Glutamatergic neuron (in vitro differentiated cells): ENCODE data around the gene CYFIP2. TPM values are rescaled to one million over a fixed set of nuclear protein-coding genes. Genes with fewer than 3 reads are reported as not detected.

Experiments
- DNase-seq: peaks from one replicate; pipeline ENCODE4 v3.0.0; 2022
- H3K27ac Mint-ChIP-seq: one replicate; pipeline ENCODE4 v1.8.0; 2020; ENCODE audit warnings: mild to moderate bottlenecking, mixed read lengths, inconsistent platforms; ENCODE audit not compliant: unreplicated experiment
- H3K27me3 Mint-ChIP-seq: one replicate; pipeline ENCODE4 v1.8.0; 2020; ENCODE audit warnings: mild to moderate bottlenecking, moderate library complexity, mixed read lengths, inconsistent platforms; ENCODE audit not compliant: unreplicated experiment
- H3K36me3 Mint-ChIP-seq: one replicate; pipeline ENCODE4 v1.8.0; 2020; ENCODE audit warnings: mild to moderate bottlenecking, mixed read lengths, inconsistent platforms; ENCODE audit not compliant: unreplicated experiment
- H3K4me1 Mint-ChIP-seq: one replicate; pipeline ENCODE4 v1.8.0; 2020; ENCODE audit warnings: mild to moderate bottlenecking, low read depth, mixed read lengths, inconsistent platforms; ENCODE audit not compliant: unreplicated experiment
- H3K4me3 Mint-ChIP-seq: one replicate; pipeline ENCODE4 v1.8.0; 2020; ENCODE audit warnings: mild to moderate bottlenecking, mixed read lengths, inconsistent platforms; ENCODE audit not compliant: unreplicated experiment
- H3K9me3 Mint-ChIP-seq: one replicate; pipeline ENCODE4 v1.8.0; 2020; ENCODE audit warnings: mild to moderate bottlenecking, moderate library complexity, mixed read lengths, inconsistent platforms; ENCODE audit not compliant: unreplicated experiment
- total RNA-seq: library from RNA; stranded (reverse); fragmentation: NEBNext Ultra II Directional; extraction: Animal tissue kit (Norgen Biotek cat#: 25700); gene quantifications from one replicate; pipeline ENCODE4 v1.2.1, GENCODE V29; 2021; ENCODE audit not compliant: unreplicated experiment
- TF ChIP-seq, protein P1 (sequence below): fragments of 200-600 bp; sonication (generic); IDR thresholded peaks from one replicate; pipeline ENCODE4 v1.5.0; 2021; ENCODE audit not compliant: partially characterized antibody, unreplicated experiment

Gene CYFIP2
- total RNA-seq, 1 donor from 2014 or later: 120 TPM

DNA sequence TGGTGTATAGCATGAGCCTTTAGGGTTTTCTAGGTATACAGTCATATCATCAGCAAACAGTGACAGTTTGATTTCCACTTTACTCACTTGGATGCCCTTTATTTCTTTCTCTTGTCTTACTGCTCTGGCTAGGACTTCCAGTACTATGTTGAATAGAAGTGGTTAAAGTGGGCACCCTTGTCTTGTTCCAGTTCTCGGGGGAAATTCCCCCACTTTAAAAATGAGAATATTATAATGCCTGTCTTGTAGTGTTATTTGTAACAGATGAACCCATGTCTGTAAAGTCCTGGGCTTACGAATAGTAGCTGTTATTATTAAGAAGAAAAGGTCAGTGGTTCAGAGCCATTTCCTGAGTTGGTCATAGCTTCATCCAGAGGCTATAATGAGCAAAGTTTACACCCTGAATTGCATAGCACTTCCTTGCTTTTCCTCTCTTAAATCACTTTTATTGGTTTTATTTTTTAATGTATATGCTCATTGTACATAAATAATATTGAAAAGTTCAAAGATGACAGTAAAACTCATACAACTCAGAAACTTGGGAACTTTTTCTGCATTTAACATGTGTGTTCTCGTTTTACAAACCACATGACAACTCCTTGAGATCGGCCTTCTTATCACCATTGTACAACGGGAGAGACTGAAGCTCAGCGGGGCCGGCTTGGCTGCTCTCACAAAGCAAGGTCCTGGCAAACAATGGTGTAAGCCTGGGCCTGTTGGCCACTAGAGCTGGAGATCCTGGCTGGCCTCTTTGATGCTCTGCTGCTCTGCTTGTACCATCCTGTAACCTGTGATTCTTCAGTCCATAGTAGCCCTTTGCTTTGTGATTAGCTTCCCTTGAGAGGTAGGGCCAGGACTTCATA is 85.2 kb downstream of the CYFIP2 start:
- H3K36me3 Mint-ChIP-seq: no peaks in the 10 kb centered on the region
- DNase-seq: no peak
- H3K27ac Mint-ChIP-seq: no peak overlapping the region
- H3K9me3 Mint-ChIP-seq: no peaks in the 10 kb centered on the region
- H3K4me1 Mint-ChIP-seq: no peaks in the 10 kb centered on the region
- H3K27me3 Mint-ChIP-seq: no peaks in the 10 kb centered on the region
- no peak overlapping the region for H3K4me3 Mint-ChIP-seq
- TF ChIP-seq, protein P1, sequence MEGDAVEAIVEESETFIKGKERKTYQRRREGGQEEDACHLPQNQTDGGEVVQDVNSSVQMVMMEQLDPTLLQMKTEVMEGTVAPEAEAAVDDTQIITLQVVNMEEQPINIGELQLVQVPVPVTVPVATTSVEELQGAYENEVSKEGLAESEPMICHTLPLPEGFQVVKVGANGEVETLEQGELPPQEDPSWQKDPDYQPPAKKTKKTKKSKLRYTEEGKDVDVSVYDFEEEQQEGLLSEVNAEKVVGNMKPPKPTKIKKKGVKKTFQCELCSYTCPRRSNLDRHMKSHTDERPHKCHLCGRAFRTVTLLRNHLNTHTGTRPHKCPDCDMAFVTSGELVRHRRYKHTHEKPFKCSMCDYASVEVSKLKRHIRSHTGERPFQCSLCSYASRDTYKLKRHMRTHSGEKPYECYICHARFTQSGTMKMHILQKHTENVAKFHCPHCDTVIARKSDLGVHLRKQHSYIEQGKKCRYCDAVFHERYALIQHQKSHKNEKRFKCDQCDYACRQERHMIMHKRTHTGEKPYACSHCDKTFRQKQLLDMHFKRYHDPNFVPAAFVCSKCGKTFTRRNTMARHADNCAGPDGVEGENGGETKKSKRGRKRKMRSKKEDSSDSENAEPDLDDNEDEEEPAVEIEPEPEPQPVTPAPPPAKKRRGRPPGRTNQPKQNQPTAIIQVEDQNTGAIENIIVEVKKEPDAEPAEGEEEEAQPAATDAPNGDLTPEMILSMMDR: no peak

DNA sequence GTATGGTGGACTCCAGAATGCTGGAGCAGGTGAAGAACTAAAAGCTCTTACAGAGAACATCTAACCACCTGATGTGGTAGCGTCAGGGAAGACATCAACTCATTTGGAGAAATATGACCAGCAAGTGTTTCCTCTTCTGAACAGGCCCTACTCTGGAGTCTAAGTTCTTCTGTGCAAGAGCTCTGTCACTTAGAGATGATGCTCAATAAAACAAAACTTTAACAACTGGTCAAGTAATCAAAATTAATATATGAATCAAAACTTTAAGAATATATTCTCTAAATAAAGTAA is 85.8 kb downstream of the CYFIP2 start:
- H3K4me1 Mint-ChIP-seq: no peaks in the 10 kb centered on the region
- H3K9me3 Mint-ChIP-seq: no peaks in the 10 kb centered on the region
- H3K27ac Mint-ChIP-seq: no peak overlapping the region
- TF ChIP-seq, protein P1: no peak
- no peak for DNase-seq
- no peak overlapping the region for H3K4me3 Mint-ChIP-seq
- H3K36me3 Mint-ChIP-seq: no peaks in the 10 kb centered on the region
- no peaks in the 10 kb centered on the region for H3K27me3 Mint-ChIP-seq

DNA sequence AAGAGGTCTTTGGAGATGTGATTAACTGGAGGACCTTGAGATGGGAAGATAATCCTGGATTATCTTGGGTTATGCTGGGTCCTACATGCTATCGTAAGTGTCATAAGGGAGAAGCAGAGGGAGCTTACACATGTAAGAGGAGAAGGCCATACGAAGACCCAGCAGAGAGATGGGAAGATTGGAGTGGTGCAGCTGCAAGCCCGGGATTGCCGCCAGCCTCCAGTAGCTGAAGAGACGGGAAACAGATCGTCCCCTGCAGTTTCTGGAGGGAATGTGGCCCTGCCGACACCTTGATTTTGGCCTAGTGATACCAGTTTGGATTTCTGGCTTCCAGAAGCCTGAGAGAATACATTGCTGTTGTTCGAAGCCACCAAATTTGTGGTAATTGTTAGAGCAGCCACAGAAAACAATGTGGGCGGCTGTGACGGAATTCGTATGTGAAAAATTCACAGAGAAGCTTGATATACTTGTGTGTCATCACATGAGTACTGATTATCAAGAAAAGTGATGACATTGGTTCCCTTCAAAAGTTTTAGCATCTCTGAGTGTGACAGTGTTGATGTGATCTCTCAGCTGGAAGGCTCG is 86.9 kb downstream of the CYFIP2 start:
- no peak for DNase-seq
- Mint-ChIP-seq H3K9me3 (no peaks in the 10 kb centered on the region), H3K27me3 (no peaks in the 10 kb centered on the region), H3K27ac (no peak overlapping the region), H3K4me1 (no peaks in the 10 kb centered on the region), H3K4me3 (no peak overlapping the region), H3K36me3 (no peaks in the 10 kb centered on the region)
- TF ChIP-seq, protein P1: no peak

DNA sequence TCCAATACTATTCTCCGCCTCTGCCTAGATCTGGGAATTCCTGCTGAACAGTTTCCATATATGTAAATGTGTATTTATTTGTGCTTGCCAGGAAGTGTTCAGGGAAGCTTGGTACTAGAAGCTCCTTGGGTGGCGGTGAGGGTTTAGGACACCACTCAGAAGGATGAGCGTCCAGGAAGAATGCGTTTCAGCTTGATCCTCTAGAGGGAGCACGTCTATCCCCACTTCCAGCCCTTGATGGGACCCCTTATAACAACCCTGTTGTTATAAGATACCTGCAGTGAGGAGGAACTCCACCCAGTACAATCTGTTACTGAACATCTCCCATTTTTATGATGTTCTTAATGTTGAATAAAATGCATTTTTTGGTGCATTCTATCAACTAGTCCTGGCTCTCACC is 88.9 kb downstream of the CYFIP2 start:
- DNase-seq: no peak
- TF ChIP-seq, protein P1: peak; percentile 53
- H3K4me3 Mint-ChIP-seq: no peak overlapping the region

DNA sequence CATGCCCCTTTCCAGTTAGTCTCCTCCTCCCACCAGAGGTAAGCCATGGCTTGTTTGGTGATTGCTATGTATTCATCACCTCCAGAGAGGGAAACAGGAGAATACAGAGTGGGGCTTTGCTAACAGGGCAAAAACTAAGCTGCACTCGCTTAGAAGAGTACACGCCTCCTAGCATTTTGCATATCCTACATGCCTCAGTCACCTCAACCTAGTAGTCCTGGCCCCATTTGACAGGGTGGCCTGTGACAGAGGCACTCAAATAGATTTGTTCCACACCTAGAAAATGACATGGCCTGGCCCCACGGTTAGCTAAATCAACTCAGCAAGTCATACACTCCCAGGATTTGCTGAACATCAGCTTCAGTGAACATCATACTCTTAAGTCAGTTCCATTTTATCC is 90.7 kb downstream of the CYFIP2 start:
- no peak for DNase-seq
- peaks cover 4% of the 10 kb centered on the region for H3K4me1 Mint-ChIP-seq
- H3K27ac Mint-ChIP-seq: no peak overlapping the region
- H3K4me3 Mint-ChIP-seq: no peak overlapping the region
- H3K27me3 Mint-ChIP-seq: peaks cover 1% of the 10 kb centered on the region
- peaks cover 5% of the 10 kb centered on the region for H3K36me3 Mint-ChIP-seq
- peaks cover 3% of the 10 kb centered on the region for H3K9me3 Mint-ChIP-seq
- TF ChIP-seq, protein P1: no peak

More for the DNA sequence above, 88.9 kb downstream of the CYFIP2 start:
- H3K36me3 Mint-ChIP-seq: peaks cover 5% of the 10 kb centered on the region
- no peaks in the 10 kb centered on the region for H3K27me3 Mint-ChIP-seq
- no peak overlapping the region for H3K27ac Mint-ChIP-seq
- peaks cover 3% of the 10 kb centered on the region for H3K9me3 Mint-ChIP-seq
- H3K4me1 Mint-ChIP-seq: peaks cover 4% of the 10 kb centered on the region
